Psoas muscle (tissue), 8 donors: ENCODE results near the gene TBC1D22A. TPM values are rescaled to one million over a fixed set of nuclear protein-coding genes. Genes with fewer than 3 reads are reported as not detected.

Source experiments
- ATAC-seq, 4 donors: fragments of 200-7000 bp; cut with Tn5 transposase; one replicate each; pipeline ENCODE4 v1.9.1; 2020; ENCODE audit warnings: moderate library complexity in 3 of 4, mild to moderate bottlenecking in 2 of 4
- DNase-seq, 2 donors: peaks; one replicate each; pipeline ENCODE4 v3.0.0-alpha.2; 2020
- H3K27ac ChIP-seq: fragments of 200-600 bp; one replicate; pipeline ENCODE4 v1.8.0; 2022
- H3K27me3 ChIP-seq, 3 donors: fragments of 200-600 bp in 1 of 3; one replicate each; pipeline versions ENCODE4 v1.6.1 to v1.8.0; 2013 to 2022; ENCODE audit warnings: low read length in 2 of 3, mild to moderate bottlenecking in 2 of 3, moderate library complexity in 1 of 3; ENCODE audit not compliant: insufficient read depth in 3 of 3
- H3K36me3 ChIP-seq, 2 donors: fragments of 200-600 bp in 1 of 2; one replicate each; pipeline versions ENCODE4 v1.6.1 to v1.8.0; 2013 to 2022; ENCODE audit warnings: low read depth in 1 of 2, mild to moderate bottlenecking in 1 of 2, moderate library complexity in 1 of 2; ENCODE audit not compliant: insufficient read depth in 1 of 2
- H3K4me1 ChIP-seq: fragments of 200-600 bp; one replicate; pipeline ENCODE4 v1.8.0; 2022
- H3K4me3 ChIP-seq: fragments of 200-600 bp; one replicate; pipeline ENCODE4 v1.8.0; 2022; ENCODE audit warnings: mild to moderate bottlenecking
- H3K9me3 ChIP-seq: fragments of 200-600 bp; one replicate; pipeline ENCODE4 v1.8.0; 2022
- CTCF ChIP-seq: fragments of 200-600 bp; IDR thresholded peaks from one replicate; pipeline ENCODE4 v1.8.0; 2022; ENCODE audit warnings: antibody characterized with exemption
- WGBS, 3 donors: extraction: QIAGEN DNeasy Blood & Tissue Kit; methylation state at CpG; one replicate each; pipeline versions ENCODE4 v1.1.6 to v1.1.7; 2013; 5-methylcytosine and 5-hydroxymethylcytosine counted together
- intact Hi-C, 2 donors: fragments of 100-400 bp; cut with DNase I; formaldehyde crosslinking; loops; one replicate each; pipeline versions ENCODE4 v1.11.0 to v1.14.2; 2022
- polyA plus RNA-seq, 3 donors: library from polyadenylated mRNA; stranded (reverse); fragments of 200-250 nt; gene quantifications; one replicate each; pipeline ENCODE4 v1.2.3, GENCODE V29; 2013
- total RNA-seq, 4 donors: library from RNA; stranded (reverse); fragmentation: NEBNext Ultra II Directional in 2 of 4; extraction: Animal tissue kit (Norgen Biotek cat#: 25700) in 2 of 4; gene quantifications; one replicate each; pipeline versions ENCODE4 v1.2.1 to v1.2.4, GENCODE V29; 2021 to 2023
- donor health status: healthy with polysubstance abuse.
- donor health status: DM: no; HTN: no; CAD: no; lungs with moderate emphysema.
- donor health status: Bipolar disorder and iron deficiency.
- donor health status: healthy.
- donor health status: DM: yes; HTN: yes; CAD: no.
- donor health status: DM: no; HTN: no; CAD: no.
- donor health status: DM: no; HTN: no; CAD: no.
- donor health status: DM: yes; HTN: yes; CAD: no.

TBC1D22A gene
- total and polyA plus RNA-seq, 7 donors: 11.7 to 25.0 (median 18.9) TPM

GRCh38 chr22:47113853-47114415 is 351.5 kb downstream of the TBC1D22A start:
- no peaks in the 10 kb centered on the region for H3K4me1 ChIP-seq
- H3K9me3 ChIP-seq: no peaks in the 10 kb centered on the region
- peaks cover 0 to 12% of the 10 kb centered on the region in 2 donors for H3K36me3 ChIP-seq
- intact Hi-C loops: no loop called here
- ATAC-seq (no peak), DNase-seq (no peak)
- no peak overlapping the region for H3K27ac ChIP-seq
- no peak for TF ChIP-seq CTCF
- whole genome bisulfite sequencing, 3 donors: 95 to 100% (median 97%) methylated on average over 8 of the region's 8 CpGs
- no peaks in the 10 kb centered on the region for H3K27me3 ChIP-seq
- no peak overlapping the region for H3K4me3 ChIP-seq

DNA sequence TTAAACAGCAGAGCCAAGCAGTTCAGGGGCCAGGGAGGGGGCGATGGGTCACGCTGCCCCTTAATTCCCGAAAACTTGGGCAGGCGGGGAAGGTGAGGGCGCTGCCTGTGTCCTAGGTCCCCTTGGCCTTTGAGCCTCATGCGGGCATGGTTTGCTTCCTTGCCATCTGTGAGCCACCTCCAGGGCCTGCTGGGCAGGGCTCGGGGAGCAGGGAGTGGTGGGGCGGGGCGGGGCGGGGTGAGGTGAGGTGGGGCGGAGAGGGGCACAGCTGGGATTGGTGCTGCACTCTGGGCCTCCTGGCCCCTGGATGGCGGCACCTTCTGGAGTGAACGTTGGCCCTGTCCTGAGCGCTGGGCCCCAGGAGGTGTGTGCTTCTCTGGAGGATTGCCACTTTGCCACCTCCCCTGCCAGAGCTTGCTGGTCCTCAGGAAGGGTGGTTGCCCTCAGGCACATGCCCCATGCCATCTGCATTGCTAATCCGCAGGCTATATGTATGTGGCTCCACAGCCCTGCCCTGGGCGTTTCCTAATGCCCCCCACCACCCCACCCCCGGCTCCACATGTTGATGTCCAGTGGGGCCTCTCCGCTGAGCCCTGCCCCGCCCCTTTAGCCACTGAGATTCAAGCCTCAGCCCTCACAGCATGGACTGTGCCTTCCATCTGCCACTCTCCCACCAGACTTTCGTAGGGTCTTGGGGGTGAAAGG is 352.5 kb downstream of the TBC1D22A start:
- 94 to 95% (median 94%) methylated on average over 20 of the region's 20 CpGs for WGBS, 3 donors
- peaks cover 0 to 12% of the 10 kb centered on the region in 2 donors for H3K36me3 ChIP-seq
- H3K27ac ChIP-seq: no peak overlapping the region
- H3K9me3 ChIP-seq: no peaks in the 10 kb centered on the region
- H3K27me3 ChIP-seq: no peaks in the 10 kb centered on the region
- no peak overlapping the region for H3K4me3 ChIP-seq
- no peak for DNase-seq
- intact Hi-C loops: no loop called here
- no peaks in the 10 kb centered on the region for H3K4me1 ChIP-seq
- no peak for ATAC-seq
- TF ChIP-seq CTCF: no peak

DNA sequence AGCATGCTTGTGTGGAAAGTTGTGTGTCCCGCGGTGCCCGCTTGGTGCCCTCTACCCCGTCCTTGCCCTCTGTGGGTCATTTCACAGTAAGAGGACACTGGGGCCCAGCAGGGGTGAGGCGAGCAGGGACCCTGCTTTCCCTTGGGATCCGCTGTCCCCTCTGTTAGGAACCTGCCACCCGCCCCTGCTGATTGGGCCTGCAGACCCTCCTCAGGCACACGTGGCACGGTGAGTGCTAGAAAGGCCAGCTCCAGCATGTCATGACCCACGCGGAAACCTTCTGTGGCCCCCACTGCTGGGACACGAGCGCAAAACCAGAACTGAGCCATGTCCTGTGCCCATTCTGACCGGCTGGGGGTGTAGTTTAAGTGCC is 353.1 kb downstream of the TBC1D22A start:
- Histone ChIP-seq H3K27me3 (no peaks in the 10 kb centered on the region), H3K27ac (no peak overlapping the region), H3K4me1 (no peaks in the 10 kb centered on the region), H3K36me3 (peaks cover 0 to 12% of the 10 kb centered on the region in 2 donors), H3K4me3 (no peak overlapping the region), H3K9me3 (no peaks in the 10 kb centered on the region)
- WGBS, 3 donors: 91 to 94% (median 93%) methylated on average over 14 of the region's 14 CpGs
- no peak for TF ChIP-seq CTCF
- ATAC-seq (no peak), DNase-seq (no peak)
- intact Hi-C loops: no loop called here

DNA sequence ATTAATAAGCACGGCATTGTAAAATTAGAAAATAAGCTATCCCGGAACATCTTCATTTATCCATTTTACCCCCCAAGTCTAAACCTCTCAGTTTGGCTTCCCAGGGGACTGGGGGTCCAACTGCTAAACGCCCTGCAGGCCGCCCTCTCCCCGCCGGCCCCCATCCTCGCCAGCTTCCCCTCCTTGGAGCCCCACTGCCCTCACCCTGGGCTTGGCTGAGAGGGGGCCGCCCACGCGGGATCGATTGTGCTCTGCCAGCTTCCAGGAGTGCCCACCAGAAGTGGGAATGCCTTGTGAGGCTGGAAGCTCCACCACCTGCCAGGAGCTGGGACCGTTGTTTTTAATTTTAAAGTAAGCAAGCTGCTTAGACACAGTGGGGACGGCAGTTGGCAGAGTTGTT is 353.5 kb downstream of the TBC1D22A start:
- Histone ChIP-seq H3K27ac (no peak overlapping the region), H3K27me3 (no peaks in the 10 kb centered on the region), H3K9me3 (no peaks in the 10 kb centered on the region), H3K4me1 (no peaks in the 10 kb centered on the region), H3K4me3 (no peak overlapping the region), H3K36me3 (peaks cover 0 to 12% of the 10 kb centered on the region in 2 donors)
- intact Hi-C loops: no loop called here
- DNase-seq (no peak), ATAC-seq (no peak)
- no peak for TF ChIP-seq CTCF
- WGBS, 3 donors: 72 to 86% (median 81%) methylated on average over 13 of the region's 13 CpGs
